NT2/D1 (cell line): ENCODE data around the gene ACBD7.

Experiments
- SUZ12 ChIP-seq: IDR thresholded peaks from 2 replicates; pipeline ENCODE4 v1.6.1; 2011; ENCODE audit not compliant: insufficient read length, insufficient read depth; ENCODE audit errors: extremely low read depth
- YY1 ChIP-seq: IDR thresholded peaks from 2 replicates; pipeline ENCODE4 v1.6.1; 2011; ENCODE audit not compliant: insufficient read length, insufficient read depth

DNA sequence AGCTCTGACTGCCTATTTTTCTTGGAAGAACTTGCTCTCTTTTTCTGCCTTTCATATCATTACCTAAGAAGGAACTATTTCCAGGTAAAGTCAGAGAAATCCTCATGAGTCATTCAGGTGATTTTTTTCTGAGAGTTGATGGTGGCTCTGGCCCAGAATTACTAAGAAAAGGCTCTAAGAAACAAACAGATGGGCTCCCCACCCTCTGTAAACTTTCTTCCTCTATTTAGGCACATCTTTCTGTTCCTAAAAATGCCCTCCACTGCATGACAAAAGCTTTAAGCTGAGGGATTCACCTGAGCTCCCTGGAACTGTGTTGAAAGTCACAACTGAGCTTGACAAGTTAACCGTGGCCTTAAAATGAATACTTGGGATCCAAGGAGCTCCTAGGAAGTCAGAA lies 43.2 kb downstream of the ACBD7 start:
- TF ChIP-seq SUZ12 = no peak
- no peak for TF ChIP-seq YY1
